A549 (cell line): Measurements from ENCODE around the gene EML4.

Experiments used
- CBX2 ChIP-seq: fragments of 200-600 bp; sonication (generic); IDR thresholded peaks from 2 replicates; pipeline ENCODE4 v1.6.1; 2016; ENCODE audit warnings: low read depth, mild to moderate bottlenecking, borderline replicate concordance
- HDAC2 ChIP-seq: fragments of 200-600 bp; sonication (generic); IDR thresholded peaks from 2 replicates; pipeline ENCODE4 v1.6.1; 2016
- HOXB5 ChIP-seq: fragments of 250-450 bp; sonication (Bioruptor Pico); IDR thresholded peaks from 2 replicates; pipeline ENCODE4 v1.5.0; 2020; ENCODE audit warnings: mild to moderate bottlenecking, moderate library complexity
- KDM5A ChIP-seq: fragments of 200-600 bp; sonication (generic); IDR thresholded peaks from 2 replicates; pipeline ENCODE4 v1.6.1; 2016; ENCODE audit warnings: antibody characterized with exemption, mild to moderate bottlenecking
- NFE2L2 ChIP-seq: fragments of 150-350 bp; conservative IDR thresholded peaks from 2 replicates; pipeline ENCODE4 v1.6.1; 2014; ENCODE audit warnings: low read length
- PHF8 ChIP-seq: fragments of 200-600 bp; sonication (generic); IDR thresholded peaks from 2 replicates; pipeline ENCODE4 v1.6.1; 2016; ENCODE audit warnings: low read depth, mild to moderate bottlenecking, antibody characterized with exemption, moderate library complexity, borderline replicate concordance
- POLR2A ChIP-seq: IDR thresholded peaks from 2 replicates; pipeline ENCODE4 v1.6.1; 2012; ENCODE audit warnings: mild to moderate bottlenecking, low read length
- TF ChIP-seq, protein P1 (sequence below): IDR thresholded peaks from 2 replicates; pipeline ENCODE4 v1.6.1; 2012; ENCODE audit warnings: low read depth, borderline replicate concordance
- TF ChIP-seq, protein P2 (sequence below): fragments of >200 bp; sonication (Bioruptor Twin); formaldehyde crosslinking; IDR thresholded peaks from 3 replicates; pipeline ENCODE4 v1.5.1; 2016

DNA sequence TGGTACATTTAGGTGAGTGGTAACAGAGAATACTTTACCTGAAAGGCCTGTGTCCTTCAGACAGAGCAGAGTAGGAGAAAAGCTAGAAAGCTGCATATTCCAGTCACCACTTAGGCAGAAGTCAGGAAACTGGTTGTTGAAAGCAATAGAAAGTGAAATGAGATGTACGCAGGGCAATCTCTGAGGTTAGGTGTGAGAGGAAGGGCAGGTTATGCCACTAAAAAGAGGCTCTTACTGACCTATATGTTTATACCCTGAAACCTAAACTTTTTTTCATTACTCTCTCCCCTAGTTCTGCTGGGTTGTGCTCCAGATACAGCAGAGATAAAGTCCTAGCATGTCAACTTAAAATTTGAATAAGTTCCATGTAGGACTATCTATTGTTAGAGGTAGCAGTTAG, 98.4 kb downstream of the EML4 start:
- TF ChIP-seq HOXB5 (no peak), POLR2A (no peak), HDAC2 (no peak), CBX2 (no peak), PHF8 (no peak), NFE2L2 (no peak), KDM5A (no peak)
- TF ChIP-seq, protein P1, sequence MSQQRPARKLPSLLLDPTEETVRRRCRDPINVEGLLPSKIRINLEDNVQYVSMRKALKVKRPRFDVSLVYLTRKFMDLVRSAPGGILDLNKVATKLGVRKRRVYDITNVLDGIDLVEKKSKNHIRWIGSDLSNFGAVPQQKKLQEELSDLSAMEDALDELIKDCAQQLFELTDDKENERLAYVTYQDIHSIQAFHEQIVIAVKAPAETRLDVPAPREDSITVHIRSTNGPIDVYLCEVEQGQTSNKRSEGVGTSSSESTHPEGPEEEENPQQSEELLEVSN: no peak
- TF ChIP-seq, protein P2, sequence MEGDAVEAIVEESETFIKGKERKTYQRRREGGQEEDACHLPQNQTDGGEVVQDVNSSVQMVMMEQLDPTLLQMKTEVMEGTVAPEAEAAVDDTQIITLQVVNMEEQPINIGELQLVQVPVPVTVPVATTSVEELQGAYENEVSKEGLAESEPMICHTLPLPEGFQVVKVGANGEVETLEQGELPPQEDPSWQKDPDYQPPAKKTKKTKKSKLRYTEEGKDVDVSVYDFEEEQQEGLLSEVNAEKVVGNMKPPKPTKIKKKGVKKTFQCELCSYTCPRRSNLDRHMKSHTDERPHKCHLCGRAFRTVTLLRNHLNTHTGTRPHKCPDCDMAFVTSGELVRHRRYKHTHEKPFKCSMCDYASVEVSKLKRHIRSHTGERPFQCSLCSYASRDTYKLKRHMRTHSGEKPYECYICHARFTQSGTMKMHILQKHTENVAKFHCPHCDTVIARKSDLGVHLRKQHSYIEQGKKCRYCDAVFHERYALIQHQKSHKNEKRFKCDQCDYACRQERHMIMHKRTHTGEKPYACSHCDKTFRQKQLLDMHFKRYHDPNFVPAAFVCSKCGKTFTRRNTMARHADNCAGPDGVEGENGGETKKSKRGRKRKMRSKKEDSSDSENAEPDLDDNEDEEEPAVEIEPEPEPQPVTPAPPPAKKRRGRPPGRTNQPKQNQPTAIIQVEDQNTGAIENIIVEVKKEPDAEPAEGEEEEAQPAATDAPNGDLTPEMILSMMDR: no peak
